ENCODE measurements around the gene MEIOC.

- TF ChIP-seq CTCF (IDR thresholded peaks at IDR 0.05), result no peak
- no peak for TF ChIP-seq POLR2A (IDR thresholded peaks at IDR 0.05)
These were observed 45.9 kb upstream of the MEIOC start for GRCh38 chr17:44610331-44610730.

Data from uterus (tissue), 2 donors.